AG04449 (cell line): ENCODE measurements around the gene ZC3H15.
A peak's percentile ranks its signal among the peaks of the same experiment; 100 is the strongest.
"Not testable (repeated sequence)": the region's sequence is repeated elsewhere in the genome, so short reads cannot be mapped to it uniquely, and the experiment has no call there.

Source experiments
- CTCF ChIA-PET: fragments of 350-600 bp; formaldehyde crosslinking; extraction: SDS; loops from one replicate; lab custom pipeline; 2021; ENCODE audit warnings: antibody characterized with exemption; lab: Yijun Ruan, JAX
- POLR2A ChIA-PET: fragments of 400-600, 350-600 bp; formaldehyde crosslinking; extraction: SDS; loops from one replicate; lab custom pipeline; 2020; ENCODE audit warnings: antibody characterized with exemption, inconsistent platforms; lab: Yijun Ruan, JAX
- DNase-seq: peaks from one replicate; pipeline ENCODE4 v3.0.0-alpha.2; 2010; ENCODE audit warnings: low read depth, low spot score
- H3K4me3 ChIP-seq: 2 replicates; pipeline ENCODE4 v1.5.1; 2011; ENCODE audit warnings: low read depth, mild to moderate bottlenecking, control low read depth, low read length
- CTCF ChIP-seq: IDR thresholded peaks from one replicate; pipeline ENCODE4 v1.5.1; 2011; ENCODE audit warnings: mild to moderate bottlenecking, moderate library complexity, low read length, control low read depth, inconsistent platforms; ENCODE audit not compliant: insufficient read depth; ENCODE audit errors: missing control alignments

ZC3H15 gene

GRCh38 chr2:186485871-186486650 lies at the start of gene ZC3H15:
Gene ZC3H15, plus strand, starts transcription at chr2:186486260. Its CDS starts 123 bp downstream, at chr2:186486383.
- POLR2A ChIA-PET = interaction anchor here (0.7 to 1.4 kb wide), 6 partner anchors 13 to 104 kb away, joined by 3 to 11 read pairs (median 4); partner anchors contain the start of gene ITGAV
- TF ChIP-seq CTCF = no peak
- peak within 1 kb of the TSS; percentile 82 for H3K4me3 ChIP-seq
- CTCF ChIA-PET = interaction anchor here (0.9 to 1.9 kb wide), 2 partner anchors 17 to 156 kb away, joined by 3 to 14 read pairs; no protein-coding TSS in a partner anchor
- peak; percentile 92 for DNase-seq

- H3K4me3 ChIP-seq = no peak overlapping the region
- no peak for DNase-seq
- ChIA-PET POLR2A (no interaction called here), CTCF (no interaction called here)
- TF ChIP-seq CTCF = no peak
Measured at GRCh38 chr2:186437719-186438118, 48.3 kb upstream of the ZC3H15 start.

- CTCF ChIA-PET, POLR2A ChIA-PET, H3K4me3 ChIP-seq, DNase-seq: not testable (repeated sequence)
Measured at GRCh38 chr2:186439673-186440095, 46.4 kb upstream of the ZC3H15 start.

- ChIA-PET CTCF (no interaction called here), POLR2A (no interaction called here)
- H3K4me3 ChIP-seq = no peak overlapping the region
Measured at GRCh38 chr2:186440506-186440905, 45.6 kb upstream of the ZC3H15 start.

GRCh38 chr2:186442885-186443284 lies 43.2 kb upstream of the ZC3H15 start:
- ChIA-PET POLR2A (no interaction called here), CTCF (no interaction called here)
- TF ChIP-seq CTCF = no peak
- DNase-seq = no peak
- H3K4me3 ChIP-seq = no peak overlapping the region

More at GRCh38 chr2:186440506-186440905, 45.6 kb upstream of the ZC3H15 start:
- no peak for DNase-seq
- TF ChIP-seq CTCF = no peak

- POLR2A ChIA-PET = no interaction called here
- CTCF ChIA-PET = no interaction called here
Measured at GRCh38 chr2:186443851-186444250, 42.2 kb upstream of the ZC3H15 start.

More at GRCh38 chr2:186443851-186444250, 42.2 kb upstream of the ZC3H15 start:
- no peak overlapping the region for H3K4me3 ChIP-seq
- no peak for DNase-seq
- no peak for TF ChIP-seq CTCF
